Non-pigmented ciliary epithelial cell (primary cell): ENCODE data around the gene CA4.

ENCODE experiments used
- DNase-seq: peaks from one replicate; pipeline ENCODE4 v3.0.0-alpha.2; 2010; ENCODE audit warnings: low read depth

CA4 gene

GRCh38 chr17:60155815-60156214, 6.0 kb downstream of the CA4 start:
- DNase-seq: no peak

GRCh38 chr17:60156746-60157145, 7.0 kb downstream of the CA4 start:
- no peak for DNase-seq

GRCh38 chr17:60157487-60158040, 7.8 kb downstream of the CA4 start:
- DNase-seq: no peak

GRCh38 chr17:60158751-60159478, 9.1 kb downstream of the CA4 start:
- DNase-seq: no peak

- no peak for DNase-seq
These were observed 9.7 kb downstream of the CA4 start for GRCh38 chr17:60159479-60159866.

- no peak for DNase-seq
These were observed 11.2 kb downstream of the CA4 start for GRCh38 chr17:60160829-60161501.

GRCh38 chr17:60161598-60162330, 12.0 kb downstream of the CA4 start:
- DNase-seq: no peak

- DNase-seq: no peak
These were observed 13.5 kb downstream of the CA4 start for GRCh38 chr17:60163108-60163784.

- DNase-seq: no peak
These were observed 14.4 kb downstream of the CA4 start for GRCh38 chr17:60164164-60164563.

GRCh38 chr17:60164697-60165096, 14.9 kb downstream of the CA4 start:
- no peak for DNase-seq

- DNase-seq: no peak
These were observed 15.4 kb downstream of the CA4 start for GRCh38 chr17:60165223-60165622.

- DNase-seq: no peak
These were observed 16.2 kb downstream of the CA4 start for GRCh38 chr17:60165971-60166370.

- no peak for DNase-seq
These were observed 17.4 kb downstream of the CA4 start for GRCh38 chr17:60167065-60167741.

- DNase-seq: no peak
These were observed 18.9 kb downstream of the CA4 start for GRCh38 chr17:60168654-60169053.

- no peak for DNase-seq
These were observed 20.4 kb downstream of the CA4 start for GRCh38 chr17:60169921-60170817.

- DNase-seq: no peak
These were observed 21.3 kb downstream of the CA4 start for GRCh38 chr17:60170835-60171752.

- DNase-seq: no peak
These were observed 21.9 kb downstream of the CA4 start for GRCh38 chr17:60171753-60172079.

- no peak for DNase-seq
These were observed 23.6 kb downstream of the CA4 start for GRCh38 chr17:60173304-60173819.

- no peak for DNase-seq
These were observed 24.3 kb downstream of the CA4 start for GRCh38 chr17:60174035-60174434.
